ENCODE results near the gene PRR15L. TPM values are rescaled to one million over a fixed set of nuclear protein-coding genes. Genes with fewer than 3 reads are reported as not detected.

The PRR15L gene
- total RNA-seq, 1 donor from 2014 or later, result 2.2 TPM

- Histone ChIP-seq H3K4me3 (no peak overlapping the region), H3K9me3 (no peaks in the 10 kb centered on the region), H3K4me1 (no peaks in the 10 kb centered on the region), H3K27ac (no peak overlapping the region), H3K36me3 (peaks cover 0 to 3% of the 10 kb centered on the region in 2 donors), H3K27me3 (no peaks in the 10 kb centered on the region)
- TF ChIP-seq POLR2AphosphoS5 (IDR thresholded peaks at IDR 0.05; ENCODE audit: insufficient read depth in 1 of 2, low read depth in 1 of 2), result no peak
- TF ChIP-seq POLR2A (IDR thresholded peaks at IDR 0.05), result no peak
- TF ChIP-seq, protein P1, sequence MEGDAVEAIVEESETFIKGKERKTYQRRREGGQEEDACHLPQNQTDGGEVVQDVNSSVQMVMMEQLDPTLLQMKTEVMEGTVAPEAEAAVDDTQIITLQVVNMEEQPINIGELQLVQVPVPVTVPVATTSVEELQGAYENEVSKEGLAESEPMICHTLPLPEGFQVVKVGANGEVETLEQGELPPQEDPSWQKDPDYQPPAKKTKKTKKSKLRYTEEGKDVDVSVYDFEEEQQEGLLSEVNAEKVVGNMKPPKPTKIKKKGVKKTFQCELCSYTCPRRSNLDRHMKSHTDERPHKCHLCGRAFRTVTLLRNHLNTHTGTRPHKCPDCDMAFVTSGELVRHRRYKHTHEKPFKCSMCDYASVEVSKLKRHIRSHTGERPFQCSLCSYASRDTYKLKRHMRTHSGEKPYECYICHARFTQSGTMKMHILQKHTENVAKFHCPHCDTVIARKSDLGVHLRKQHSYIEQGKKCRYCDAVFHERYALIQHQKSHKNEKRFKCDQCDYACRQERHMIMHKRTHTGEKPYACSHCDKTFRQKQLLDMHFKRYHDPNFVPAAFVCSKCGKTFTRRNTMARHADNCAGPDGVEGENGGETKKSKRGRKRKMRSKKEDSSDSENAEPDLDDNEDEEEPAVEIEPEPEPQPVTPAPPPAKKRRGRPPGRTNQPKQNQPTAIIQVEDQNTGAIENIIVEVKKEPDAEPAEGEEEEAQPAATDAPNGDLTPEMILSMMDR (IDR thresholded peaks at IDR 0.05), result no peak
- intact Hi-C loops (cut with DNase I), result no loop called here
- DNase-seq (ENCODE audit: extremely low spot score in 2 of 2), result no peak
These were observed 41.0 kb downstream of the PRR15L start for GRCh38 chr17:47916489-47917208.

DNA sequence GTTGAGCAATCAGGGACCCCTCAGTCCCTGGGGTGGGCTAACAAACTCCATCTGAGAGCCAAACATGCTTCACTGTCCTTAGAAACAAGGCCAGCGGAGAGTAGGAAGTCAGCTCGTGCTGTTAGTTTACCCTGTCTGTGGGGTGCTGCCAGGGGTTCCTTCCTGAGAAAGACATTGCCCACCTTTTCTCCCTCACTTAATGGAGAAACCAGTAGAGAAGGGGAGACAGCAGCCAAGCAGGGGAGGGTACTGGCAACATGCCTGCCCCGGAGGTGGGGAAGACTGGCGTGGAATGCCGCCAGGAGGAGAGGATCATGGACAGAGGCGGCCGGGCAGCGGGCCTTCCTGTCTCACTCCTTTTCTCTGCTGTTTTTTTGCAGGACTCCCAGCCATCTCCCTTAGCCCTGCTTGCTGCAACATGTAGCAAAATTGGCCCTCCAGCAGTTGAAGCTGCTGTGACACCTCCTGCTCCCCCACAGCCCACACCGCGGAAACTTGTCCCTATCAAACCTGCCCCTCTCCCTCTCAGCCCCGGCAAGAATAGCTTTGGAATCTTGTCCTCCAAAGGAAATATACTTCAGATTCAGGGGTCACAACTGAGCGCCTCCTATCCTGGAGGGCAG lies 41.8 kb downstream of the PRR15L start:
- Histone ChIP-seq H3K9me3 (no peaks in the 10 kb centered on the region), H3K27me3 (no peaks in the 10 kb centered on the region), H3K27ac (no peak overlapping the region), H3K4me3 (no peak overlapping the region), H3K36me3 (peaks cover 0 to 3% of the 10 kb centered on the region in 2 donors), H3K4me1 (no peaks in the 10 kb centered on the region)
- DNase-seq (ENCODE audit: extremely low spot score in 2 of 2), result no peak
- no peak for TF ChIP-seq POLR2AphosphoS5 (IDR thresholded peaks at IDR 0.05; ENCODE audit: insufficient read depth in 1 of 2, low read depth in 1 of 2)
- intact Hi-C loops (cut with DNase I), result no loop called here

GRCh38 chr17:47914306-47914948 lies 43.3 kb downstream of the PRR15L start:
- DNase-seq (ENCODE audit: extremely low spot score in 2 of 2), result no peak

GRCh38 chr17:47913050-47913449 lies 44.6 kb downstream of the PRR15L start:
- Histone ChIP-seq H3K27me3 (no peaks in the 10 kb centered on the region), H3K9me3 (no peaks in the 10 kb centered on the region), H3K4me3 (no peak overlapping the region), H3K36me3 (no peaks in the 10 kb centered on the region), H3K4me1 (peaks cover 6% of the 10 kb centered on the region), H3K27ac (no peak overlapping the region)
- DNase-seq (ENCODE audit: extremely low spot score in 2 of 2), result no peak
- TF ChIP-seq POLR2AphosphoS5 (IDR thresholded peaks at IDR 0.05; ENCODE audit: insufficient read depth in 1 of 2, low read depth in 1 of 2) (no peak), POLR2A (IDR thresholded peaks at IDR 0.05) (no peak)
- TF ChIP-seq, protein P1 (IDR thresholded peaks at IDR 0.05), result no peak
- intact Hi-C loops (cut with DNase I), result no loop called here

More at GRCh38 chr17:47914306-47914948, 43.3 kb downstream of the PRR15L start:
- H3K36me3 ChIP-seq, result peaks cover 0 to 3% of the 10 kb centered on the region in 2 donors
- no peaks in the 10 kb centered on the region for H3K27me3 ChIP-seq
- H3K4me1 ChIP-seq, result no peaks in the 10 kb centered on the region
- H3K9me3 ChIP-seq, result no peaks in the 10 kb centered on the region
- intact Hi-C loops (cut with DNase I), result no loop called here
- no peak overlapping the region for H3K4me3 ChIP-seq
- H3K27ac ChIP-seq, result no peak overlapping the region
- TF ChIP-seq POLR2A (IDR thresholded peaks at IDR 0.05) (no peak), POLR2AphosphoS5 (IDR thresholded peaks at IDR 0.05; ENCODE audit: insufficient read depth in 1 of 2, low read depth in 1 of 2) (no peak)
- TF ChIP-seq, protein P1 (IDR thresholded peaks at IDR 0.05), result no peak

GRCh38 chr17:47907932-47908562 lies 49.6 kb downstream of the PRR15L start:
- H3K36me3 ChIP-seq, result no peaks in the 10 kb centered on the region
- no peaks in the 10 kb centered on the region for H3K9me3 ChIP-seq
- intact Hi-C loops (cut with DNase I), result no loop called here
- peaks cover 49% of the 10 kb centered on the region for H3K4me1 ChIP-seq
- no peak overlapping the region for H3K27ac ChIP-seq
- no peak for TF ChIP-seq POLR2A (IDR thresholded peaks at IDR 0.05)
- TF ChIP-seq, protein P1 (IDR thresholded peaks at IDR 0.05), result no peak
- TF ChIP-seq POLR2AphosphoS5 (IDR thresholded peaks at IDR 0.05; ENCODE audit: insufficient read depth in 1 of 2, low read depth in 1 of 2), result no peak
- no peak overlapping the region for H3K4me3 ChIP-seq
- no peaks in the 10 kb centered on the region for H3K27me3 ChIP-seq
- DNase-seq (ENCODE audit: extremely low spot score in 2 of 2), result no peak
